ENCODE data around the gene RNF144B. TPM values are rescaled to one million over a fixed set of nuclear protein-coding genes. Genes with fewer than 3 reads are reported as not detected.

RNF144B gene
- total RNA-seq, 1 donor from 2014 or later, result 10.2 TPM

DNA sequence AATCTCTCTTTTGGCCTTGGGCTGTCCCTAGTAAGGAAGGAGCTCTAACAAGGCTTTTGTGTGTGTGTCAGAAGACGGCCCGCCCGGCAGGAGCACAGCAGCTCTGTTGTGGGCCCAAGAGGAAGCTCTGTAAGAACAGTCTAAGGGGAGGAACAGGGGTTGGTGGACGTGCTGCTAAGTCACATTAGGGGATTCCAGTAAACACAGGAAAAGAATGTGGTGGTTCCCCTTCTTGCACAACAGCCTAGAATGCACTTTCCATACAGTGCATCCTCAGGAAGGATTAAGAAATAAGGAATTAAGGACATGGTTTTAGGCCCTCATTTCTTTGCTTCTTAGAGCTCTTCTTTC is 114.5 kb downstream of the RNF144B start:
- Mint-ChIP-seq H3K9me3 (ENCODE audit: low read depth) (no peaks in the 10 kb centered on the region), H3K27ac (ENCODE audit: unreplicated experiment) (no peak overlapping the region), H3K36me3 (ENCODE audit: low read depth) (no peaks in the 10 kb centered on the region), H3K4me1 (ENCODE audit: low read depth) (peaks cover 26% of the 10 kb centered on the region), H3K27me3 (ENCODE audit: low read depth) (no peaks in the 10 kb centered on the region), H3K4me3 (ENCODE audit: unreplicated experiment) (no peak overlapping the region)
- no peak for DNase-seq (ENCODE audit: low spot score)
- TF ChIP-seq, protein P1, sequence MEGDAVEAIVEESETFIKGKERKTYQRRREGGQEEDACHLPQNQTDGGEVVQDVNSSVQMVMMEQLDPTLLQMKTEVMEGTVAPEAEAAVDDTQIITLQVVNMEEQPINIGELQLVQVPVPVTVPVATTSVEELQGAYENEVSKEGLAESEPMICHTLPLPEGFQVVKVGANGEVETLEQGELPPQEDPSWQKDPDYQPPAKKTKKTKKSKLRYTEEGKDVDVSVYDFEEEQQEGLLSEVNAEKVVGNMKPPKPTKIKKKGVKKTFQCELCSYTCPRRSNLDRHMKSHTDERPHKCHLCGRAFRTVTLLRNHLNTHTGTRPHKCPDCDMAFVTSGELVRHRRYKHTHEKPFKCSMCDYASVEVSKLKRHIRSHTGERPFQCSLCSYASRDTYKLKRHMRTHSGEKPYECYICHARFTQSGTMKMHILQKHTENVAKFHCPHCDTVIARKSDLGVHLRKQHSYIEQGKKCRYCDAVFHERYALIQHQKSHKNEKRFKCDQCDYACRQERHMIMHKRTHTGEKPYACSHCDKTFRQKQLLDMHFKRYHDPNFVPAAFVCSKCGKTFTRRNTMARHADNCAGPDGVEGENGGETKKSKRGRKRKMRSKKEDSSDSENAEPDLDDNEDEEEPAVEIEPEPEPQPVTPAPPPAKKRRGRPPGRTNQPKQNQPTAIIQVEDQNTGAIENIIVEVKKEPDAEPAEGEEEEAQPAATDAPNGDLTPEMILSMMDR (IDR thresholded peaks at IDR 0.05), result no peak

DNA sequence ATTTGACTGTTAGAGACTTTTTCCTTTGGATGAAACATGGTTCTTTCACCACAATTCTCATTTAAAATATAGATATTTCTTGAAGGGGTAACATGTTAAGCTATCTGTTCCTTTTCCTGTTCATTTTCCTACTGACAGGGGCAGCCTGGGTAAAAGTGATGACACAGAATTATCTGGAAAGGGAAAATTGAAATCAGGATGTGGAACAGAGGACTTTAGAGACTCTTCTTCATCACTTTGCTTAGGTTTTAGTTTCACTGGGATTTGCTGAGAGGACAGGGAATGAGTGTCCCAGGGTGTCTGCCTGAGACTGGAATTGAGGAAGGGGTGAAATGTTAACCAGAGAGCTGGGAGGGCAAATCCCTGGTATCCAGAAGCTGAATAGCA is 116.0 kb downstream of the RNF144B start:
- H3K9me3 Mint-ChIP-seq (ENCODE audit: low read depth), result no peaks in the 10 kb centered on the region
- TF ChIP-seq, protein P1 (IDR thresholded peaks at IDR 0.05), result no peak
- H3K4me3 Mint-ChIP-seq (ENCODE audit: unreplicated experiment), result no peak overlapping the region
- no peaks in the 10 kb centered on the region for H3K36me3 Mint-ChIP-seq (ENCODE audit: low read depth)
- H3K27ac Mint-ChIP-seq (ENCODE audit: unreplicated experiment), result peak overlapping the region; percentile 39
- no peaks in the 10 kb centered on the region for H3K27me3 Mint-ChIP-seq (ENCODE audit: low read depth)
- H3K4me1 Mint-ChIP-seq (ENCODE audit: low read depth), result peaks cover 31% of the 10 kb centered on the region
- DNase-seq (ENCODE audit: low spot score), result no peak

DNA sequence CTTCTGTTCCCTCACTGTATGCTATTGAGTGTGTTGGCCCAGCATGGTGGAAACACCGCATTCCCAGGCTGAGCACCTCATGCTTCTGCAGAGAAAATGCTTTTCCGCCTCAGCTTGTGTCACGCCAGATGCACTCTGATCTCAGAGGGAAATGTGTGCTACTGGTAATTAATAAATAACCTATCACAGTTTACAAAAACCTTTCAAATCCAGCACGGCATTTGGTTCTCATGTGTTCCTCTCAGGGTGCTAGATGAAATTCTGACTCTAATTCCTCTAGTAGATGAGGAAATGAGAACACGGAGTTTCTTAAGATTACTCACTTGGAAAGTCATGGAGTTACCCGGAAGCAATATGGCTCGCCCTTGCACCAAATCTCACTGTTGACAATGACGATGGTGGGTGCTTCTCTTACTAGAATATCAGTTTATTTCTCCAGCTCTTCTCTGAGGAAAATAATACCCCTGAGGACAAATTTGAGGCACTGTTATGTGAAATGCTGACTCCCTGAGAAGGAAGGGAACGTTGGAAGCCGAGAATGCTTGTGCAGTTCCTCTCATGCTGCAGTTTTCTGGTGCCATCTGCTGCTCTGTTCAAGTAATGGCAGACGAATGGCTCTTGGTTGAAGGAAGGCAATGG is 116.6 kb downstream of the RNF144B start:
- no peaks in the 10 kb centered on the region for H3K9me3 Mint-ChIP-seq (ENCODE audit: low read depth)
- H3K4me3 Mint-ChIP-seq (ENCODE audit: unreplicated experiment), result peak overlapping the region; percentile 65
- peaks cover 31% of the 10 kb centered on the region for H3K4me1 Mint-ChIP-seq (ENCODE audit: low read depth)
- TF ChIP-seq, protein P1 (IDR thresholded peaks at IDR 0.05), result peak; percentile 100
- H3K27me3 Mint-ChIP-seq (ENCODE audit: low read depth), result no peaks in the 10 kb centered on the region
- peak overlapping the region; percentile 39 for H3K27ac Mint-ChIP-seq (ENCODE audit: unreplicated experiment)
- DNase-seq (ENCODE audit: low spot score), result no peak
- H3K36me3 Mint-ChIP-seq (ENCODE audit: low read depth), result no peaks in the 10 kb centered on the region

DNA sequence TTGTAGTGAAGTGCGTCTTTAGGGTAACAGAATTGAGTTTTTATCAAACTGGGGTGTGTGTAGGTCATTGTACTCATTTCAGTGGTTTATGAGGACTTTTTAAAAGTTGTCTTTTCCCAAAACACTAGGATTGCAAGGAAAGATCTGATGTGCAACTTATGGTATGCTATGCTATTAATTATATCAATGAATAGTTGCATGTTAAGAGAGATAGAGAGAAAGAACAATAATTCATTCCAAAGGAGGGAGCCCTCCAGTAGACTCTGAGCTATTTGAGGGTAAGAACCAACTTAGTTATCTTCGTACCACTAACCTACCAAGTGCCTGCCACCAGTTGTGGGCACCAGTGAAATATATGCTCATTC is 117.1 kb downstream of the RNF144B start:
- no peaks in the 10 kb centered on the region for H3K27me3 Mint-ChIP-seq (ENCODE audit: low read depth)
- H3K4me3 Mint-ChIP-seq (ENCODE audit: unreplicated experiment), result no peak overlapping the region
- H3K9me3 Mint-ChIP-seq (ENCODE audit: low read depth), result no peaks in the 10 kb centered on the region
- TF ChIP-seq, protein P1 (IDR thresholded peaks at IDR 0.05), result peak; percentile 68
- DNase-seq (ENCODE audit: low spot score), result no peak
- H3K36me3 Mint-ChIP-seq (ENCODE audit: low read depth), result no peaks in the 10 kb centered on the region
- H3K4me1 Mint-ChIP-seq (ENCODE audit: low read depth), result peaks cover 31% of the 10 kb centered on the region
- no peak overlapping the region for H3K27ac Mint-ChIP-seq (ENCODE audit: unreplicated experiment)

DNA sequence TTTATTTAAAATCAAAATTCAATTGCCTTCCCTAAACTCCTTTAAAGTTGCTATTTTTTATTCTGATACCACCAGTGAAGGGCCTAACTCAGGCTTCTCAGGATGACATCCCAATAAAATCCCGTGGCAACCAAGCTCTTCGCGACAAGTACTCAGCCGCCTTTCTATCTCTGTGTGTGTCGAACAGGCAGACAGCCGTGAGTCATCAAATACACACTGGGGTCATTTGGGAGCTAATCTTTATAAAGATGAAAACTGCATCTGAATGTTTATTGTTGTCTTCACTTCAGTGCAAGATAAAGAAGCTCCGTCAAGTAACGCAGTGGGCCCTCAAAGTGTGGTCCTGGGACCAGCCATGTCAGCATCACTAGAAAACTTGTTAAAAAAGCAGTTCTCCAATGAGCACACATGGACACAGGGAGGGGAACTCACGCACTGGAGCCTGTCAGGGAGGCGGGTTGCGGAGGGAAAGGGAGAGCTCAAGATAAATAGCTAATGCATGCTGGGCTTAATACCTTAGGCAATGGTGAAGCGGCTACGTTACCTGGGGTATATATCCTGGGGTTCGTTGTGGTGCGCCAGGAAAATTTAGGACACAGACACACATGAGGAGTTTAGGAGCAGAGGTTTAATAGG is 119.3 kb downstream of the RNF144B start:
- Mint-ChIP-seq H3K4me3 (ENCODE audit: unreplicated experiment) (no peak overlapping the region), H3K36me3 (ENCODE audit: low read depth) (no peaks in the 10 kb centered on the region), H3K4me1 (ENCODE audit: low read depth) (peaks cover 37% of the 10 kb centered on the region), H3K9me3 (ENCODE audit: low read depth) (no peaks in the 10 kb centered on the region), H3K27me3 (ENCODE audit: low read depth) (no peaks in the 10 kb centered on the region), H3K27ac (ENCODE audit: unreplicated experiment) (no peak overlapping the region)
- no peak for DNase-seq (ENCODE audit: low spot score)
- TF ChIP-seq, protein P1 (IDR thresholded peaks at IDR 0.05), result no peak

Data from chondrocyte (in vitro differentiated cells).